Pons (tissue), 1 donor: ENCODE data around the gene RARRES2.

Experiments
- DNase-seq: peaks from one replicate; pipeline ENCODE4 v3.0.0-alpha.2; 2016; ENCODE audit warnings: low spot score

RARRES2 gene

DNA sequence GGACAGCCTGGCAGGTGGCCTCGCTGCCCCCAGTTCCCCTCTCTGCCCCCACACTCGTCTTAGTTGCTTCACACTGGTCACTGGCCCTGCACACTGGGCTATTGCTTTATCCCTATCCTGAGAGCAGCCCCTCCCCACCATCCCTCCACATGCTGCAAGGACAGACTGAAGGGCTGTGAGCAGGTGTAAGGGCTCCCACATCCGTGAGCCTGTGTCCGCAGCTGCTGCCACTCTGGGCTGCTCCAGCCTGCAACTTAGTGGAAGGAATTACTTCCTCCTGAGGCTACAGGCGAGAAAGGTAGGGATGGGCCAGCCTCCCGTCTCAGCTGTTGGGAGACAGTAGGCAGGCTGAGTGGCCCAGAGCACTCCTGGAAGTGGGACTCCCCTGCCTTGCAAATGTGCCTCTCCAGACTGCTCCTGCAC is 3.8 kb downstream of the RARRES2 start:
- no peak for DNase-seq

DNA sequence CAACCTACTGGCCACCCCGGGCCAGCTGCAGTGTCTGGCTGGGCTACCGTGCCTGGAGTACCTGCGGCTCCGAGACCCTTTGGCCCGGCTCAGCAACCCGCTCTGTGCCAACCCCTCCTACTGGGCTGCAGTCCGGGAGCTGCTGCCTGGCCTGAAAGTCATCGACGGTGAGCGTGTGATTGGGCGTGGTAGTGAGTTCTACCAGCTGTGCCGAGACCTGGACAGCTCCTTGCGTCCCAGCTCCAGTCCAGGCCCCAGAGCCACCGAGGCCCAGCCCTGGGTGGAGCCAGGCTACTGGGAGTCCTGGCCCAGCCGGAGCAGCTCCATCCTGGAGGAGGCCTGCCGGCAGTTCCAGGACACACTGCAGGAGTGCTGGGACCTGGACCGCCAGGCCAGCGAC is 4.2 kb downstream of the RARRES2 start:
- DNase-seq, result no peak

DNA sequence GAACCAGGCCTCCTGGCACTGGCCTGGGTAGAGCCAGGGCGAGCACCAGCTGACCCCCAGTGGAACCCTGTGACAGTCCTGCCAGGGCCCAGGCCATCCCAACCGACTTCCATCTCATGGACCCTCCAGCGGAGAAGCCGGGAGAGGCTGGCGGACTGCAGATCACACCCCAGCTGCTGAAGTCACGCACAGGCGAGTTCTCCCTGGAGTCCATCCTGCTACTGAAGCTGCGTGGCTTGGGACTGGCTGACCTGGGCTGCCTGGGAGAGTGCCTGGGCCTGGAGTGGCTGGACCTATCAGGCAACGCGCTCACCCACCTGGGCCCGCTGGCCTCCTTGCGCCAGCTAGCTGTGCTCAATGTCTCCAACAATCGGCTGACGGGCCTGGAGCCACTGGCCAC is 4.7 kb downstream of the RARRES2 start:
- DNase-seq, result no peak

DNA sequence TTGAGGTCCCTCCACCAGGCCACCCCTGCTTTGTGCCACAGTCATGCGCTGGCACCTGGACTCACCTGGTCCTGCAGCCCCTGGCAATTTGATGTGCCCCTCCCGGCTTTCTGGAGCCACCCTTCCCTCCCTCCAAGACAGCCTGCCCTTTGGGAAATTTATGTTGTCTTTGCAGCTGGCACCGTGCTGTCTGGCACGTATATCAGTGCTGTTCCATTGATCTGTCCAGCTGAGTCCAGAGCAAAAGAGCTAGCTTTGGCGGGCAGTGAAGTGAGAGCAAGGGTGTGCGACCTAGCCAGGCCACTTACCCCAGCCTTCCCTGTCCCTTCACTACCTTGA is 5.7 kb downstream of the RARRES2 start:
- DNase-seq, result no peak

DNA sequence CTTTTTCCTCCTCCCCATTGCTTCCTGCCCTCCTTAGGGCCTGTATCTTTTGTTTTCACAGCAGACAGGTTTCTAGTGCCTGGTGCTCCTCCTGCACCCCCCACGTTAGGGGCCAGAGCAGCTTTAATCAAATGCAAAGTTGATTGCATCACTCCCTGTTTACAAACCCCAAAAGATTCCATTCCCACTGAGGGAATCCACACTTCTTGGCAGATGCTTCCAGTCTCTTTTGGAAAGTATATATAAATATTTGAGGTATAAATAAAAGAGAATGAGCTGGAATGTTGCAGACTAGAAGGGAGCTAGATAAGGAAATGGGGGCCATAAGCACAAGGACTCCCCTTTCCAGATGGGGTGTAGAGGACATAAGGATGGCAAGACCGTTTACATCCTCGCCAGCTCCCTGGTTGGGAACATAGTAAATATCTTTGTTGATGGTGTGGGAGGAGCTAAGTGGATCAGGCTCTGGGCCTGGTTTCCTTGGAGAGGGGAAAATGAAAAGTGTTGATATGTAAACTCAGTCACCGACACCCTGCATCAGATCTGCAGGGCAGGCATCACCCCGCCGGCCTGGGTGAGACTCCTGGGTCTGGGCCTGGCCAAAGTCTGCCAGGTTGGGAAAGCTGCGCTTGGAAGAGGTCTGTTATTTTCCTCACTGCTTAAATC is 6.2 kb downstream of the RARRES2 start:
- no peak for DNase-seq

DNA sequence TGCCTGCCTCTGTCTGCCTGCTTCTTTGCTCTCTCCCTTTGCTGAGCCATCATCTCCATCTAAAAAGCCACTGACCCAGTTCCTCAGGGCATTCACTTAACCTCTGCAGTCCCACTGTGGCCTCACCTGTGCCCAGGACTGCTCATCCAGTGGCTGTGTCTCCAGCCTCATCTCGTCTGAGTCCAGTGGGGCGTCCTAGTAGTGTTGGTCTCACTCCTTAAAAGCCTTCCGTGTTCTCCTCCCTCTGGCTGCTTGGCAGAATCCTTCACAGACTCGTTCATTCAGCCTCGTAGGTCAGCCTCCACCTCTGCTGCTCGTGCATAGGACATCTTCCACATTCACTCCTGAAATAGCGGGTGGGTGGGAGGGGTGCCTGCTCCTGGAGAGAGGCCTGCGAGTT is 7.3 kb downstream of the RARRES2 start:
- DNase-seq, result no peak

DNA sequence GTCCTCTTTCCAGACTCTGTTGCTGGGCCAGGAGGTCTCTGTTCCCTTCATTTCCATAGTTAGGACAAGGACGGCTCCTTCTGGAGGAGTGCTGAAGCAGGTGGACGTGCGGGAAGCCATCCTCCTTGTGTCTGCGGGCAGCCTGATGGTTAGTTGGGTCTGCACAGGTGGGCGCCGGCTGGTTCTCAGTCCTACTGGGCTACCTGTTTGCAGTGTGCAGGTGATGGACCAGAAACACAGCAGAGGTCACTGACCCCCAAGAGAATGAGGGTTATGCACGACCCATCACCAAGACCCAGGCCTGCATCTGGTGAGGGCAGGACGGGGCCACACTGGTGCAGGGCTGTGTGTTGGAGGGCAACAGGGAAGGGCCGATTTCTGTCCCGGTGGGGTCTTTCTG is 7.8 kb downstream of the RARRES2 start:
- DNase-seq, result no peak

DNA sequence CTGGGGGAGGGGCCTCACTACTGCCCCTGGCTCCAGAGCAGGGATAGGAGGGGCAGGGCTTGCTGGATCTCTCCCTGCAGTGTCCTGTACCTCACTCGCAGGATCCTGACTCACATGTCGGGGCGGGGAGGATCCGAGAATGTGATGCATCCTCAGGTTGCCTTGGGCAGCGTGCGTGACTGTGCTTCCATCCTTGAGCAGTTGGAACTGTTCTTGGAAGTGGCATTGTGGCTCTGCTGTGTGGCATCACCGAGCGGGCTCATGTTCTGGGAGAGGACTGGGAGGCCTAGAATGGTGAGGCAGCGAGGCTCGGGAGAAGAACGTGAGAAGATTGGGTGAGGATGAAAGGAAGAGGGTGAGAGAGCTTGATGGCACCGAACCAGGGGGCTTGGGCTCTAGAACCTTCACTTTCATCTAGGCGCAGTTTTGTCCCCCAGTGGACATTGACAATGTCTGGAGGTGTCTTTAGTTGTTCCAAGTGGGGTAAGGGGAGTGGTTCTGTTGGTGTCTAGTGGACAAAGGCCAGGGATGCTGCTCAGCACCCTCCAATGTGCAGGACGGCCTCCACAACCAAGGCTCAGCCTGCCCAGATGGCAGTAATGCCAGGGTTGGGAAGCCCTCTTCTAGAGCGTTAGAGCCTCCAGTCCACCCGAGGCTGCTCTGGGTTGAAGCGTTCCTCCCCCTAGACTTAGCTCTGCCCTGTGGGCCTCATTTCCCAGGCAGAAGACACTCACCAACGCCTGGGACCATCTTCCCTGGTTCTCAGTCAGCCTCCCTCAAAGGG is 8.4 kb downstream of the RARRES2 start:
- no peak for DNase-seq

DNA sequence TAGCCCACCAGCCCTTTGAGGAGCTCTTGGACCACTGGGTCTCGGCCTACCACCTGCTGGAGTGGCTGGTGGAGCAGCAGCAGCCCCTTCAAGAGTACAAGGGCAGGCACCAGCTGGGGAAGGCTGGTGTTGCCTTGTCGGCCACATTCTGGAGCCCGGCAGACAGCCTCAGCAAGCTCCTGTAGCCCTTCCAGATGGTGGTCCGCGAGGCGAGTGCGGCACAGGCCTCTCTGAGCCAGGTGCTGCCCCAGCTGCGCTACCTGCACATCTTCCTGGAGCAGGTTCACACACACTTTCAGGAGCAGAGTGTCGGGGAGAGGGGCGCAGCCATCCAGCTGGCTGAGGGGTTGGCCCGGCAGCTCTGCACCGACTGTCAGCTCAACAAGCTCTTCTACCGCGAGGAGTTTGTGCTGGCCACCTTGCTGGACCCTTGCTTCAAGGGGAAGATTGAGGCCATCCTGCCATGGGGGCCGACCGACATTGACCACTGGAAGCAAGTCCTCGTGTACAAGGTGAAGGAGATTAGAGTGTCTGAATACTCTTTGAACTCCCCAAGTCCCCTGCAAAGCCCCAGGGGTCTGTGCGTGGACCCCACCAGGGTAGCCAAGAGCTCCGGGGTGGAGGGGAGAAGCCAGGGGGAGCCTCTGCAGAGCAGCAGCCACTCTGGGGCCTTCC is 11.1 kb downstream of the RARRES2 start:
- no peak for DNase-seq

DNA sequence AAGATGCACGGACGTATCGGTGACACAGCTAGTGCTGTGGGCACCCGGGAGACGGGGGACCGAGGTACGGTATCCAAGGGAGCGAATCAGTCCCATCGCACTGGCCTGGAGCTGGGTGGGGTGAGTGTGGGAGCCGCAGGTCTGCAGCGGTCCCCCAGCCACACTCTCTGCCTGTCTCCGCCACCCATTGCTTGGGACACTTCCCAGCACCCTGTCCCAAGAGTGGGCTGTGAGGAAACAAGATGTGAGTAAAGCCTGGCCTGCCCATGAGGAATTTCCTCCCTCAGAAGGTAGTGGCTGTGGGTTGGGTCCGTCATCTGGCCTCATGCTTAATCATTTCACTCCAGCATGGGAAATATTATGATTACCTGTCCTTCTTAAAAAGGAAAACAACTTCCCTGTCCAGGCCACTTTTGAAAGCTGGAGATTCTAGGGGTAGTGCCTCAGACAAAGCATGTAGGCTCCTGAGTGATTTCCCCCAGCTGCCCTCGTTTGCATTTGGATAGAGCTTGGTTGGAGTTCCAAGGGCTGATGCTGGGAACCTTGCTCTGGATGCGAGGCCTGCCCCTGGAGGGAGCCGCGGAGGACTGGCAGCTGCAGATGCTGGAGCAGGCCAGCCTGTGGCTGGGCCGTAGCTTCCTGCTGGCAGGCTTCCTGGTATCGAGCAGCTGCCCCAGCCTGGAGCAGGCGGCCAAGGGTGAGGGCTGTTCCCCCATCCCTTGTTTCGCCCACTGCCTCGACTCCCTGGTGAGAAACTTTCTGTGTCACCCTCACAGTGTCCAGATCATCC is 11.9 kb downstream of the RARRES2 start:
- peak; percentile 17 for DNase-seq

DNA sequence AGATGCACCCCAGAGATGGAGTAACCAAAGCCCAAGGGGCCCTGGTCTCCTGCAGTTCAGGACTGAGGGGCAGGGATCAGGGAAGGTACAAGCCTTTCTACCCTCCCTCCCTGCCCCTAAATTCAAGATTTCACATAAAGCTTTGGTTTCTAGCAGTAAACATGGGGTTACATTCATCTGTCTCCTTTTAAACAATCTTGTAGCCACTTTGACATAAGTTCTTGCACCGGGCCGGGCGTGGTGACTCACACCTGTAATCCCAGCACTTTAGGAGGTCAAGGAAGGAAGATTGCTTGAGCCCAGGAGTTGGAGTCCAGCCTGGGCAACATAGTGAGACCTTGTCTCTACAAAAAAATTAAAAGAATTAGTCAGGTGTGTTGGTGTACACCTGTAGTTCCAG is 14.1 kb downstream of the RARRES2 start:
- no peak for DNase-seq

DNA sequence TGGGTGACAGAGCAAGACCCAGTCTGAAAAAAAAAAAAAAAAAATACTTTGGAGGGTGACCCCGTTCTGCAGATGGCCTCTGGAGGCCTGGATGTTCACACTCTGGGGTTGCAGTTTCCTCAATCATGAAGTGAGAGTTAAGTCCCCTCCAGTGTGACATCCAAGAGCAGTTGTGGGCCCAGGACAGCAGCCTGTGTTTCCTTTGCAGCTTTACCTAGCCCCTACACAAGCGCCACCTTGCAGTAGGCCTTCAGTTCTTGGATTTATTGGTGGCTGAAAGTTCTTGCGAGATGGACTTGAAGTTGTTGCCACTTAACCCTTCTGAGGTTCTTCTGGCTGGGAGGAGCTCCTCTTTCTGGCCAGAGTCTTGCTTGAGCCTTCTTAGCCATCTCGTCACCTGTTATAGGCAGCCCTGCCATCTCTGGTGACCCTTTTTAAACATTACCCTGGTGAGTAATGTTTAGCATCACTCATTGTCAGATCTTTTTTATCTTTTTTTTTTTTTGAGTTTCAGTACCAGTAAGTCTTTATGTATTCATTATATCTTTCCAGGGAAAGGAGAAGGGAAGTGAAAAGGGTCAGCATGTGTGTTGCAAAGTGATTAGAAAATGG is 14.7 kb downstream of the RARRES2 start:
- DNase-seq, result no peak

DNA sequence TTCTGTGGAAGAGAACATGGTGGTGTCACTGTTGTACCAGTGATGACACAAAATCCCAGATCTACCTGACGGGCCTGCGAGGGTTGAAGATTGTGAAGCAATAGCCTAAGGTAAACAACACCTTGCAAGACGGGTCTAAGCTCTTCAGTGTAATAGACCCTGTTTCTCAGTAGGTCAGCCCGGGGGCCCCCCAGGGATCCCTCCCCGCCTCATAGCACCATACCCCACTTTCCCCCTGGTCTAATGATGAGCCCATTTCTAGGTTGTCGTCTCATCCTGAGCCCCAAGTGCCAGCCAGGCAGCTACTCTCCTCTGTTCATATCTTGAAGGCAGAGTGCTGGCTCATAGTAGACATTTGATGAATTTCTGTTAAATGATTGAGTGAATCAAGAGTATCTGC is 15.5 kb downstream of the RARRES2 start:
- DNase-seq, result no peak

DNA sequence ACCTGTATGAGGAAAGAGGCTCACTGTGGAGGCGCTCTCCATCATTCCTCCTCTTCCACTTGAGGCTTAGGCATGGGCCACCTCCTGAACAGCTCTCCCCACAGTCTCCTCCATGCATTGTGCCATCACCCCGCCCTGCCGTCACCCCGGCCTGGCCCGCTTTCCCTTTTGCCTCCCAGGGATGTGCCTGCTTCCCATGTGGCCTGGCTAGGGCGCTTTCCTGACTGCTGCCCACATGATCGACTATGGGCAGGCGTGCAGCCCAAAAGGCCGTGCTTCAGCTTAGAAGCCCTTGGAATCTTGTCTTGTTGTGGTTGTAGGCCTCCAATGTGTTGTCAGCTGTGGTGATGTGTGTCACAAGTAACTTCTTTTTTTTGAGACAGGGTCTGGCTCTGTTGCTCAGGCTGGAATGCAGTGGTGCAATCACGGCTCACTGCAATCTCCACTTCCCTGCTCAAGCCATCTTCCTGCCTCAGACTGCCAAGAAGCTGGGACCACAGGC is 16.3 kb downstream of the RARRES2 start:
- no peak for DNase-seq

DNA sequence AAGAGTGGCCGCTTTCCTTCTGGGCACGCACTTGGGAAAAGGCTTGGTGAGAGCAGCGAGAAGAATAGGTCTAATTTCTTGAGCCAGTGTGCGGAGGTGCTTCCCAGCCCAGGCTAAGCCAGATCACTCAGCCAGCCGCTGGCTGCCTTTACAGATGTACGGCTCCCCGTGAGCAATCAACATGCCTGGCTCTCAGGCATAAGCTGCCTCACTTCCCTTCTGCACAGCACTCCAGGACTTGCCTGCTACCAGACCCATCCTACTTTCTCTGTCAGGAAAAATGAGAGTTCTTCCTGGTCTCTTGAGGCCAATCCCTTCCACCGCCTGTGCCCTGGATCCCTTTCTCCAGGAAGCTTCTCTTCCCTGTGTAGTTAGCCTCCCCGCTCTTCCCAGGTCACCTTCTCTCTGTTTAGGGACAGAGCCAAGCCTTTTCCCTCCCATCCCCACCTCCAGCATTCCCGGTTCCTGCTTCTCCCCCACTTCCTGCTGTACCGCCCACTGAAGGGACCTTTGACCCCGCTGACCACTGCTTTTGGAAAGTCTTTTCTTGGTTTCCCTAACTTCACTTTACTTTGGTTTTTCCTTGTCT is 17.0 kb downstream of the RARRES2 start:
- no peak for DNase-seq

DNA sequence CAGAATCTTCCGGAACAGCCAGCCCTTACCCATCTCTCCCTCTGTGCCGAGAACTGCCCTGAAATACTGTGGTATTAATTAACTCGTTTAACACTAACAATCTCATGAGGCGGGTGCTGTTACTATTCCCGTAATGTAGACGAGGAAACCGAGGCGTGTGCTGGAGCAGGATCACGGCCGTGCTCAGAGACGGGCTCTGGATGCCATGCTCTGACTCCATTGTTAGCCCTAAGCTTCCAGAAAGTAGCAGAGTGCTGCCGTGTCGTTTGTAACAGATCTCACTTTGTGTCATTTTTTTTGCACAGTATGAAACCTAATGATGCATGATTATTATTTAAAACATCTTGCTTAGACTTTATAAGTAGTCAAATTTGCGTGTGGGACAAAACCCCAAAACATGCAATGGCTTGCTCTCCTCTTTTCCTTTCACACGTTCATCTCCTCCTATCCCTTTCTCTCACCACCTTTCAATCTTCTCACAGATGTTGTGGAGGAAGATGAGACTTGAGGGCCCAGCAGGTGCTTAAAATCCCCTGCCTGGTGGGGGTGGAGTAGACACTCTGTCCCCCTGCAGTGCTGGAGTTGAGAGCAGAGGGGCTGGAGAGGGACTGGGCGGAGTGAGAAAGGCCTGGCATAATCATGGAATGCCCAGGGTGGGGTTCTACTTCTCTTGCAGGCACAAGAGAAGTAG is 17.6 kb downstream of the RARRES2 start:
- DNase-seq, result no peak

DNA sequence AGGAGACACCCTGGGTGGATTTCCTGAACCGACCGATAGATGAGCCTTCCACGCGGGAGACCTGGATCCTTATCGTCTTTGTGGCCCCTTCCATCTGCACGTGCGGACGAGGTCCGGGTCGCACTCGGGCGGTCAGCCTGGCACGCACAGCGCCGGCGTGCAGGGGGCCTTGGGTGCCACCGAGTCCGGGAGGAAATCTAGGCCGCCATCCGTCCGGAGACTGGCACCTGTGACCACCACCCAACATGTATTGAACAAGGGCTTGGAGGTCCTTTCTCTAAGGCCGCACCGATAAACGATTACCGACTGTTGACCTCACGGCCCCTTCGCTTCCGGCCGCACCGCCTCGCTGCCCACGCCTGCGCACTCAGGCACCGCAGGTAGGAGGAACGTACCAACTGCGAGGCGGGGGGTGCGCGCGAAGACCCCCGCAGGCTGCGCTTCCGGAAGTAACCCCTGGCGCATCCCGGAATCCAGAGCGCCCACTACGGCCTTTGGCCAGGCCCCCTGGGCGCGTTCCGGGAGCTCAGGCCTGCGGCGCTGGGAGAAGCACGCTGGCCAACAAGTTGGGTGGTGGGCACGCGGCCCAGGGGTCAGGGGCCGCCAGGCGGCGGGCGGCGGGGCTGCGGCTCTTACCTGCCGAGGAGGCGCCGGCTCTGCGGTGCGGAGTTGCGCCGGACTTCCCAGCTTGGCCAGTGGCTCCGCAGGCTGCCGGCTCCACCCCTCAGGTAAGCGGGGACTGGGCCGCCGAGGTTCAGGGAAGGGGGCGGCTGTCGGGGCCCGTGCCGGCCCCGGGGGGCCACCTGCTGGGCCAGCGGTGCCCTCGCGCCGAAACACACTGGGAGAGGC is 18.4 kb downstream of the RARRES2 start, which contains the start of the genes ACTR3C and LRRC61:
Gene ACTR3C, minus strand, starts transcription at position 713 of the 849 bp plus-strand sequence. CDS start 28,249 bp downstream, outside the sequence.
Gene LRRC61, plus strand, starts transcription at position 523 of the 849 bp plus-strand sequence. CDS start 13,507 bp downstream, outside the sequence.
- DNase-seq, result no peak

DNA sequence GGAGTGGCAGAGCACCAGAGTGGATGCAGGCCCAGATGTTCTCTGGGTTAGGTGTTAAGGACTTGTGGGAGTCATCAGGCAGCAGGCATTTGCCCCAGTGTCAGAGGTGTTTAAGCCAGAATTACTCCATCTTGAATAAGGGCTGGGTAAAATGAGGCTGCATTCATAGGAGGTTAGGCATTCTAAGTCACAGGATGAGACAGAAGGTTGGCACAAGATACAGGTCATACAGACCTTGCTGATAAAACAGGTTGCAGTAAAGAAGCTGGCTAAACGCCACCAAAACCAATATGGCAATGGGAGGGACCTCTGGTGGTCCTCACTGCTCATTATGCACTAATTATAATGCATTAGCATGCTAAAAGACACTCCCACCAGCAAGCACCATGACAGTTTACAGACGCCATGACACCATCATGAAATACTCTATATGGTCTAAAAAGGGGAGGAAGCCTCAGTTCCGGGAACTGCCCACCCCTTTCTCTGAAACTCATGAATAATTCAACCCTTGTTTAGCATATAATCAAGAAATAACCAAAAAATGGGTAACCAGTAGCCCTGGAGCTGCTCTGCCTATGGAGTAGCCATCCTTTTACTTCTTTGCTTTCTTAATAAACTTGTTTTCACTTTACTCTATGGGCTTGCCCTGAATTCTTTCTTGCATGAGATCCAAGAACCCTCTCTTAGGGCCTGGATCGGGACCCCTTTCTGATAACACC is 19.2 kb downstream of the RARRES2 start:
- no peak for DNase-seq

DNA sequence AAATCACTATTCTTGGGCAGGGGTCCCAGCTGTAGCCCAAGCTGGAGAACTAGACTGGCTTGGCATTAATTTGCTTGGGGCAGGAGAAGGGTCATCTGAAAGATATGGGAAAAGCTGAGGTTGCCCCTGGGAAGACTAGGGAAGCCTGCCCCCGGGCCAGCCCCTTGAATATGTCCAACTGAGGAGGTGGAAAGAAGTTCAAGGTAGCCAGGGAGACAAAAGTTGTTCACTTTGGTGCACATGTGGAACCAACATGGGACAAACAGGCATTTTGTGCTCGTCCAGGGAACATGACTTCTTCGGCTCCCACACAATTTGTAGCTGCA is 19.7 kb downstream of the RARRES2 start:
- no peak for DNase-seq
